CD14-positive monocyte (primary cell): Measurements from ENCODE around the gene ZNF318. TPM values are rescaled to one million over a fixed set of nuclear protein-coding genes. Genes with fewer than 3 reads are reported as not detected.
"Not testable (repeated sequence)": the region's sequence is repeated elsewhere in the genome, so short reads cannot be mapped to it uniquely, and the experiment has no call there.

Experiments
- DNase-seq, 3 donors: peaks; one replicate each; pipeline ENCODE4 v3.0.0-alpha.2; 2011 to 2022
- H2AFZ ChIP-seq: 2 replicates; pipeline ENCODE4 v1.6.0; 2012; ENCODE audit warnings: mild to moderate bottlenecking, low read depth, low read length, inconsistent platforms; ENCODE audit not compliant: insufficient read depth, poor library complexity, severe bottlenecking
- H3K27ac ChIP-seq, 2 donors: 1 replicate in 1 of 2; 2 replicates in 1 of 2; pipeline ENCODE4 v1.5.1; 2012 to 2013; ENCODE audit warnings: low read length in 2 of 2, control low read depth in 1 of 2, inconsistent platforms in 1 of 2, low read depth in 1 of 2, mild to moderate bottlenecking in 1 of 2
- H3K27me3 ChIP-seq, 2 donors: one replicate each; pipeline versions ENCODE4 v1.6.0 to v1.6.1; 2011 to 2013; ENCODE audit warnings: low read length in 2 of 2; ENCODE audit not compliant: control insufficient read depth in 2 of 2, insufficient read depth in 2 of 2
- H3K36me3 ChIP-seq, 2 donors: replicated peaks in 1 of 2; 1 replicate in 1 of 2; 2 replicates in 1 of 2; pipeline versions ENCODE4 v1.5.1 to v1.6.1; 2012 to 2013; ENCODE audit warnings: low read length in 2 of 2, control low read depth in 1 of 2, inconsistent platforms in 1 of 2, mild to moderate bottlenecking in 1 of 2; ENCODE audit not compliant: insufficient read depth in 2 of 2, control insufficient read depth in 1 of 2
- H3K4me1 ChIP-seq, 2 donors: 1 replicate in 1 of 2; 2 replicates in 1 of 2; pipeline versions ENCODE4 v1.5.1 to v1.6.1; 2012 to 2013; ENCODE audit warnings: low read length in 2 of 2, control low read depth in 1 of 2, inconsistent platforms in 1 of 2, mild to moderate bottlenecking in 1 of 2, moderate library complexity in 1 of 2; ENCODE audit not compliant: insufficient read depth in 2 of 2, control insufficient read depth in 1 of 2
- H3K4me2 ChIP-seq: replicated peaks from 2 replicates; pipeline ENCODE3; 2012; ENCODE audit warnings: low read length, moderate library complexity, mild to moderate bottlenecking; ENCODE audit not compliant: poor library complexity, severe bottlenecking; ENCODE audit errors: extremely low read depth
- H3K4me3 ChIP-seq, 3 experiments: fragments of 200-600 bp in 1 of 3; sonication (generic) in 1 of 3; replicated peaks in 1 of 3; 1 replicate in 2 of 3; 2 replicates in 1 of 3; pipeline ENCODE4 v1.5.1; 2011 to 2013; ENCODE audit warnings: low read length in 3 of 3, mild to moderate bottlenecking in 3 of 3, control low read depth in 2 of 3, low read depth in 2 of 3, inconsistent platforms in 1 of 3, moderate library complexity in 1 of 3
- H3K79me2 ChIP-seq: 2 replicates; pipeline ENCODE4 v1.6.0; 2012; ENCODE audit warnings: mild to moderate bottlenecking, control low read depth, inconsistent platforms, low read length, moderate library complexity; ENCODE audit not compliant: insufficient read depth
- H3K9ac ChIP-seq: 2 replicates; pipeline ENCODE4 v1.6.0; 2017; ENCODE audit warnings: low read length, mild to moderate bottlenecking; ENCODE audit not compliant: insufficient read depth, poor library complexity, severe bottlenecking
- H3K9me3 ChIP-seq, 2 donors: replicated peaks in 1 of 2; 1 replicate in 1 of 2; 2 replicates in 1 of 2; pipeline versions ENCODE4 v1.5.1 to v1.6.1; 2012 to 2013; ENCODE audit warnings: low read length in 2 of 2, control low read depth in 1 of 2; ENCODE audit not compliant: control insufficient read depth in 1 of 2, insufficient read depth in 1 of 2
- H4K20me1 ChIP-seq: 2 replicates; pipeline ENCODE4 v1.6.0; 2012; ENCODE audit warnings: mild to moderate bottlenecking, low read length, control low read depth, moderate library complexity; ENCODE audit not compliant: insufficient read depth
- H3K27ac Mint-ChIP-seq, 7 donors: one replicate each; pipeline ENCODE4 v1.8.0; 2020; ENCODE audit warnings: mild to moderate bottlenecking in 7 of 7, mixed read lengths in 7 of 7, moderate library complexity in 6 of 7, inconsistent platforms in 2 of 7
- H3K27me3 Mint-ChIP-seq, 3 donors: one replicate each; pipeline ENCODE4 v1.8.0; 2021 to 2022; ENCODE audit warnings: low read depth in 3 of 3, mild to moderate bottlenecking in 3 of 3, mixed read lengths in 3 of 3, moderate library complexity in 3 of 3, inconsistent platforms in 1 of 3
- H3K36me3 Mint-ChIP-seq, 2 donors: one replicate each; pipeline ENCODE4 v1.8.0; 2020; ENCODE audit warnings: mixed read lengths in 2 of 2, inconsistent platforms in 1 of 2, mild to moderate bottlenecking in 1 of 2
- H3K4me1 Mint-ChIP-seq: one replicate; pipeline ENCODE4 v1.8.0; 2020; ENCODE audit warnings: mild to moderate bottlenecking, mixed read lengths
- H3K4me3 Mint-ChIP-seq, 2 donors: one replicate each; pipeline ENCODE4 v1.8.0; 2020; ENCODE audit warnings: mild to moderate bottlenecking in 2 of 2, mixed read lengths in 2 of 2, moderate library complexity in 1 of 2
- H3K9me3 Mint-ChIP-seq, 7 donors: one replicate each; pipeline ENCODE4 v1.8.0; 2020 to 2022; ENCODE audit warnings: mixed read lengths in 7 of 7, mild to moderate bottlenecking in 6 of 7, moderate library complexity in 6 of 7, inconsistent platforms in 2 of 7
- CTCF ChIP-seq: fragments of 200-600 bp; IDR thresholded peaks from one replicate; pipeline ENCODE4 v1.8.0; 2022; ENCODE audit warnings: antibody characterized with exemption, mild to moderate bottlenecking
- WGBS: methylation state at CpG from one replicate; pipeline ENCODE4 v1.1.5; 2013; ENCODE audit warnings: missing lambda C conversion rate; ENCODE audit not compliant: insufficient coverage; 5-methylcytosine and 5-hydroxymethylcytosine counted together
- intact Hi-C, 2 donors: fragments of 100-400 bp; cut with micrococcal nuclease; formaldehyde crosslinking; loops; one replicate each; pipeline versions ENCODE4 v1.15.0 to v1.15.1; 2023
- polyA plus RNA-seq, 3 donors: library from polyadenylated mRNA; depleted of rRNA in 1 of 3; unstranded in 2 of 3; stranded (reverse) in 1 of 3; fragments of 300-500 nt in 2 of 3; fragments of >200 nt in 1 of 3; fragmentation: Illumina TruSeq in 2 of 3; gene quantifications; 1 replicate in 2 of 3; 2 replicates in 1 of 3; pipeline ENCODE4 v1.2.3, GENCODE V29; 2012 to 2021

Gene ZNF318
- polyA plus RNA-seq, 3 donors = 3.2 to 19.4 (median 3.6) TPM

GRCh38 chr6:43373252-43373875 lies 3.9 kb upstream of the ZNF318 start:
- peaks cover 5% of the 10 kb centered on the region for H3K79me2 ChIP-seq
- no peak overlapping the region for H3K9ac ChIP-seq
- peaks cover 6 to 10% of the 10 kb centered on the region in 2 donors for H3K4me1 ChIP-seq
- Mint-ChIP-seq H3K27me3 (peaks cover 19 to 38% (median 25%) of the 10 kb centered on the region in 3 donors), H3K4me3 (no peak overlapping the region), H3K27ac (no peak overlapping the region), H3K36me3 (no peaks in the 10 kb centered on the region), H3K4me1 (peaks cover 8% of the 10 kb centered on the region), H3K9me3 (no peaks in the 10 kb centered on the region)
- no peak overlapping the region for H2AFZ ChIP-seq
- no peak for DNase-seq
- H3K27me3 ChIP-seq = peaks cover 2 to 11% of the 10 kb centered on the region in 2 donors
- no peak overlapping the region for H3K27ac ChIP-seq
- H3K4me3 ChIP-seq = no peak overlapping the region
- no peak overlapping the region for H3K4me2 ChIP-seq
- H3K36me3 ChIP-seq = no peaks in the 10 kb centered on the region
- no peaks in the 10 kb centered on the region for H3K9me3 ChIP-seq
- intact Hi-C loops = no loop called here
- TF ChIP-seq CTCF = no peak
- WGBS = 80% methylated on average over 1 of the region's 5 CpGs
- no peaks in the 10 kb centered on the region for H4K20me1 ChIP-seq

- H3K27me3 ChIP-seq, H3K36me3 Mint-ChIP-seq, intact Hi-C loops, H3K9me3 ChIP-seq, H3K36me3 ChIP-seq, DNase-seq, H3K9me3 Mint-ChIP-seq, H4K20me1 ChIP-seq: not testable (repeated sequence)
- Mint-ChIP-seq H3K27ac (peak overlapping the region; percentile 84 to 98 (median 96)), H3K27me3 (peaks cover 10 to 21% (median 15%) of the 10 kb centered on the region in 3 donors), H3K4me1 (peaks cover 32% of the 10 kb centered on the region), H3K4me3 (peak overlapping the region; percentile 84 to 89)
- Histone ChIP-seq H3K79me2 (peaks cover 33% of the 10 kb centered on the region), H3K9ac (peak overlapping the region; percentile 85), H2AFZ (peak overlapping the region; percentile 98), H3K4me3 (peak overlapping the region; percentile 55 to 89 (median 58)), H3K4me1 (peaks cover 22 to 30% of the 10 kb centered on the region in 2 donors), H3K27ac (peak overlapping the region; percentile 61 to 94), H3K4me2 (peak overlapping the region; percentile 84)
- 37% methylated on average over 13 of the region's 16 CpGs for WGBS
Measured at GRCh38 chr6:43370003-43370580, 645 bp upstream of the ZNF318 start.
